ENCODE results near the gene MICAL2.

Gene MICAL2

GRCh38 chr11:12172493-12173013 is 62.2 kb downstream of the MICAL2 start:
- TF ChIP-seq POLR2AphosphoS5 (IDR thresholded peaks at IDR 0.05; ENCODE audit: low read depth, low read length) (no peak), SIN3A (IDR thresholded peaks at IDR 0.05; ENCODE audit: borderline replicate concordance, insufficient read depth, low read length) (no peak), REST (IDR thresholded peaks at IDR 0.05; ENCODE audit: insufficient read depth in 1 of 2, low read depth in 2 of 2, low read length in 2 of 2) (no peak)

DNA sequence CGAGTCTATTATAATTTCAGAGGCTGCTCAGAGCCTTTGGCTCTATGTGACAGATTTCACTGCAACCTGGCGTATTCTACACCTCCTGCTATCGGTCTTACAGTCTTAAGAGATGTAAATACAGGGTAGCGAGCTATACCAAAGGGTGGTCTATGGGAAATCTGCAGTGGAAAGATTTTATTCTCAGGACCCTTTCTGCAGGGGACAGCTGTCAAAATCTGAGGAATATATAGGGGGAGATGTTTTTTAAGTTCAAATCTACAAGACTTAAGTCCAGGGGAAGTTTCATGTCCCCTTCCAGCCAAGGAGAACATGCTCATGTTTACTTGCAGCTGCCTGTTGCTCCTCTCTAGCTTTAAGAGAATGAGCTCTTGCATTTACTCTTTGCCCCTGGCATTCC is 62.7 kb downstream of the MICAL2 start:
- TF ChIP-seq FOXP2 (optimal IDR thresholded peaks at IDR 0.05; ENCODE audit: borderline replicate concordance, extremely low read depth, extremely low read length, insufficient read depth) (no peak), SIN3A (IDR thresholded peaks at IDR 0.05; ENCODE audit: borderline replicate concordance, insufficient read depth, low read length) (no peak), REST (IDR thresholded peaks at IDR 0.05; ENCODE audit: insufficient read depth in 1 of 2, low read depth in 2 of 2, low read length in 2 of 2) (no peak), POLR2AphosphoS5 (IDR thresholded peaks at IDR 0.05; ENCODE audit: low read depth, low read length) (no peak), TAF1 (IDR thresholded peaks at IDR 0.05; ENCODE audit: borderline replicate concordance, insufficient read depth, low read length) (no peak)

- TF ChIP-seq FOXP2 (optimal IDR thresholded peaks at IDR 0.05; ENCODE audit: borderline replicate concordance, extremely low read depth, extremely low read length, insufficient read depth) = no peak
- TF ChIP-seq REST (IDR thresholded peaks at IDR 0.05; ENCODE audit: insufficient read depth in 1 of 2, low read depth in 2 of 2, low read length in 2 of 2) = no peak
- TF ChIP-seq SIN3A (IDR thresholded peaks at IDR 0.05; ENCODE audit: borderline replicate concordance, insufficient read depth, low read length) = no peak
Measured at GRCh38 chr11:12174128-12174476, 63.7 kb downstream of the MICAL2 start.

DNA sequence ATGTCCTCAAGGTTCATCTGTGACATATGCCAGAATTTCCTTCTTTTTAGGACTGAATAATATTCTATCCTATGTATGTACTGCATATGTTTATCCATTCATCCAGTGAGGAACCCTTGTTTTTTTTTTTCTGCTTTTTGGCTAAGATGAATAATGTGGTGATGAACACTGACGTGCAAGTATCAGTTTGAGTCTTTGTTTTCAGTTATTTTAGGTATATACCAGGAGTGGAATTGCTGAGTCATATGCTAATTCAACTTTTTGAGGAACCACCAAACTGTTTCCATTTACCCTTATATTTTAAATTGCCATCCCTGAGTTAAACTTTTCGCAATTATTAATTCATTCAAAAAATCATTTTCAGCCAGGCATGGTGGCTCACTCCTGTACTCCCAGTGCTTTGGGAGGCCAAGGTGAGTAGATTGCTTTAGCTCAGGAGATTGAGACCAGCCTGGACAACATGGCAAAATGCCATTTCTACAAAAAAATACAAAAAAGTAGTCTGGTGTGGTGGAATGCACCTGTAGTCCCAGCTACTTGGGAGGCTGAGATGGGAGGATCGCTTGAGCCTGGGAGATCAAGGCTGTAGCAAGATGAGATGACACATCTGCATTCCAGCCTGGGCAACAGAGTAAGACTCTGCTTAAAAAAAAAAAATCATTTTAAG is 64.2 kb downstream of the MICAL2 start:
- TF ChIP-seq TAF1 (IDR thresholded peaks at IDR 0.05; ENCODE audit: borderline replicate concordance, insufficient read depth, low read length) = no peak
- TF ChIP-seq FOXP2 (optimal IDR thresholded peaks at IDR 0.05; ENCODE audit: borderline replicate concordance, extremely low read depth, extremely low read length, insufficient read depth) = no peak
- no peak for TF ChIP-seq POLR2AphosphoS5 (IDR thresholded peaks at IDR 0.05; ENCODE audit: low read depth, low read length)
- TF ChIP-seq REST (IDR thresholded peaks at IDR 0.05; ENCODE audit: insufficient read depth in 1 of 2, low read depth in 2 of 2, low read length in 2 of 2) = no peak
- no peak for TF ChIP-seq SIN3A (IDR thresholded peaks at IDR 0.05; ENCODE audit: borderline replicate concordance, insufficient read depth, low read length)

GRCh38 chr11:12175694-12176241 is 65.4 kb downstream of the MICAL2 start:
- TF ChIP-seq POLR2AphosphoS5 (IDR thresholded peaks at IDR 0.05; ENCODE audit: low read depth, low read length) (no peak), REST (IDR thresholded peaks at IDR 0.05; ENCODE audit: insufficient read depth in 1 of 2, low read depth in 2 of 2, low read length in 2 of 2) (no peak)

All from PFSK-1 (cell line).